Measurements from ENCODE around the gene SURF6. TPM values are rescaled to one million over a fixed set of nuclear protein-coding genes. Genes with fewer than 3 reads are reported as not detected.
"Not testable (repeated sequence)": the region's sequence is repeated elsewhere in the genome, so short reads cannot be mapped to it uniquely, and the experiment has no call there.

SURF6 gene
- total RNA-seq, 1 donor from 2014 or later = 17.3 TPM

GRCh38 chr9:133351526-133351907, 15.5 kb upstream of the SURF6 start:
- intact Hi-C loops (cut with DNase I) = no loop called here
- DNase-seq (ENCODE audit: low spot score) (no peak), ATAC-seq (no peak)

GRCh38 chr9:133349965-133350616, 14.1 kb upstream of the SURF6 start:
- no peak for DNase-seq (ENCODE audit: low spot score)
- ATAC-seq = no peak
- intact Hi-C loops (cut with DNase I) = no loop called here

- intact Hi-C loops (cut with DNase I) = no loop called here
- ATAC-seq (no peak), DNase-seq (ENCODE audit: low spot score) (no peak)
Observed at GRCh38 chr9:133348718-133349573, 13.0 kb upstream of the SURF6 start.

GRCh38 chr9:133347985-133348717, 12.2 kb upstream of the SURF6 start, which contains the start of the genes MED22 and RPL7A:
Gene MED22 (minus strand): TSS chr9:133348131. CDS start chr9:133346662, 1,469 bp downstream.
Gene RPL7A (plus strand): TSS chr9:133348218. CDS start chr9:133348244, 26 bp downstream.
- intact Hi-C loops (cut with DNase I) = no loop called here
- ATAC-seq = peak; percentile 93
- DNase-seq (ENCODE audit: low spot score) = peak; percentile 96

- intact Hi-C loops (cut with DNase I) = no loop called here
- ATAC-seq = peak; percentile 60
- DNase-seq (ENCODE audit: low spot score) = no peak
Observed at GRCh38 chr9:133347515-133347984, 11.6 kb upstream of the SURF6 start.

- DNase-seq (ENCODE audit: low spot score) (no peak), ATAC-seq (no peak)
- intact Hi-C loops (cut with DNase I) = no loop called here
Observed at GRCh38 chr9:133346021-133346785, 10.2 kb upstream of the SURF6 start.

GRCh38 chr9:133345596-133345995, 9.6 kb upstream of the SURF6 start:
- intact Hi-C loops (cut with DNase I) = no loop called here
- ATAC-seq = no peak
- no peak for DNase-seq (ENCODE audit: low spot score)

GRCh38 chr9:133344979-133345378, 9.0 kb upstream of the SURF6 start:
- intact Hi-C loops (cut with DNase I) = no loop called here
- DNase-seq (ENCODE audit: low spot score) (no peak), ATAC-seq (no peak)

- DNase-seq (ENCODE audit: low spot score) (no peak), ATAC-seq (no peak)
- intact Hi-C loops (cut with DNase I) = no loop called here
Observed at GRCh38 chr9:133344071-133344470, 8.1 kb upstream of the SURF6 start.

GRCh38 chr9:133342570-133342969, 6.6 kb upstream of the SURF6 start:
- intact Hi-C loops (cut with DNase I) = no loop called here
- DNase-seq (ENCODE audit: low spot score) = no peak
- ATAC-seq = no peak

GRCh38 chr9:133342069-133342406, 6.0 kb upstream of the SURF6 start:
- DNase-seq (ENCODE audit: low spot score) (no peak), ATAC-seq (no peak)
- intact Hi-C loops (cut with DNase I) = no loop called here

GRCh38 chr9:133341369-133342068, 5.5 kb upstream of the SURF6 start:
- intact Hi-C loops (cut with DNase I) = no loop called here
- peak; percentile 66 for ATAC-seq
- no peak for DNase-seq (ENCODE audit: low spot score)

GRCh38 chr9:133340916-133341315, 4.9 kb upstream of the SURF6 start:
- intact Hi-C loops (cut with DNase I) = no loop called here
- DNase-seq (ENCODE audit: low spot score) (no peak), ATAC-seq (no peak)

- DNase-seq (ENCODE audit: low spot score) = no peak
- no peak for ATAC-seq
- intact Hi-C loops (cut with DNase I) = no loop called here
Observed at GRCh38 chr9:133340256-133340655, 4.3 kb upstream of the SURF6 start.

- no peak for DNase-seq (ENCODE audit: low spot score)
- intact Hi-C loops (cut with DNase I) = loop anchor here (10.0 kb wide), 1 partner anchor 155 kb away; no protein-coding TSS in a partner anchor
Observed at GRCh38 chr9:133339641-133340040, 3.7 kb upstream of the SURF6 start.

GRCh38 chr9:133334888-133335287, 1.1 kb downstream of the SURF6 start:
- intact Hi-C loops (cut with DNase I) = loop anchor here (10.0 kb wide), 1 partner anchor 150 kb away; no protein-coding TSS in a partner anchor
- not testable (repeated sequence) for ATAC-seq

More at GRCh38 chr9:133339641-133340040, 3.7 kb upstream of the SURF6 start:
- no peak for ATAC-seq

GRCh38 chr9:133334161-133334560, 1.8 kb downstream of the SURF6 start:
- DNase-seq (ENCODE audit: low spot score) (peak; percentile 48), ATAC-seq (no peak)
- intact Hi-C loops (cut with DNase I) = loop anchor here (10.0 kb wide), 1 partner anchor 149 kb away; no protein-coding TSS in a partner anchor

More at GRCh38 chr9:133334888-133335287, 1.1 kb downstream of the SURF6 start:
- peak; percentile 37 for DNase-seq (ENCODE audit: low spot score)

GRCh38 chr9:133333566-133333965, 2.4 kb downstream of the SURF6 start:
- no peak for ATAC-seq
- DNase-seq (ENCODE audit: low spot score) = peak; percentile 55
- intact Hi-C loops (cut with DNase I) = loop anchor here (10.0 kb wide), 1 partner anchor 149 kb away; no protein-coding TSS in a partner anchor

Data from sciatic nerve (tissue), 2 donors.